H1 (cell line): ENCODE data around the gene ARHGEF6. TPM values are rescaled to one million over a fixed set of nuclear protein-coding genes. Genes with fewer than 3 reads are reported as not detected.

Experiments
- ATF2 ChIP-seq: IDR thresholded peaks from 2 replicates; pipeline ENCODE4 v1.6.1; 2012; ENCODE audit warnings: low read length, inconsistent platforms
- BCL11A ChIP-seq, 2 experiments: IDR thresholded peaks; one replicate each; pipeline ENCODE4 v1.6.1; 2011; ENCODE audit warnings: low read depth in 2 of 2, low read length in 2 of 2, mild to moderate bottlenecking in 2 of 2
- CBX5 ChIP-seq: fragments of 300-800, 300-1000 bp; sonication (generic); IDR thresholded peaks from 2 replicates; pipeline ENCODE4 v1.7.1; 2016; ENCODE audit warnings: antibody characterized with exemption, low read length, low read depth
- CHD2 ChIP-seq: IDR thresholded peaks from 2 replicates; pipeline ENCODE4 v1.6.1; 2012; ENCODE audit warnings: low read length, improper control_type of control experiment
- CHD7 ChIP-seq: fragments of 300-600 bp; sonication (generic); IDR thresholded peaks from 2 replicates; pipeline ENCODE4 v1.7.1; 2012; ENCODE audit warnings: low read length, moderate library complexity, mild to moderate bottlenecking, inconsistent platforms; ENCODE audit not compliant: insufficient replicate concordance
- EGR1 ChIP-seq: IDR thresholded peaks from 2 replicates; pipeline ENCODE4 v1.6.1; 2011; ENCODE audit warnings: low read depth, low read length, borderline replicate concordance
- KDM5A ChIP-seq: fragments of 200-600 bp; IDR thresholded peaks from 2 replicates; pipeline ENCODE4 v1.7.1; 2012; ENCODE audit warnings: mild to moderate bottlenecking, low read length, inconsistent platforms, mixed read lengths
- SIN3A ChIP-seq, 2 experiments: IDR thresholded peaks in 1 of 2; conservative IDR thresholded peaks in 1 of 2; 2 replicates each; pipeline ENCODE4 v1.6.1; 2011 to 2012; ENCODE audit warnings: low read length in 2 of 2, improper control_type of control experiment in 1 of 2, low read depth in 1 of 2, mild to moderate bottlenecking in 1 of 2
- SIRT6 ChIP-seq: IDR thresholded peaks from one replicate; pipeline ENCODE4 v1.7.1; 2012; ENCODE audit warnings: low read length, inconsistent platforms
- TCF12 ChIP-seq: IDR thresholded peaks from 2 replicates; pipeline ENCODE4 v1.6.1; 2011; ENCODE audit warnings: low read depth, mild to moderate bottlenecking, low read length
- polyA plus RNA-seq, 7 experiments: library from polyadenylated mRNA; depleted of rRNA in 3 of 7; stranded (reverse) in 5 of 7; unstranded in 2 of 7; fragments of >200 nt in 5 of 7; fragments of 200-250 nt in 2 of 7; gene quantifications; 1 replicate in 5 of 7; 2 replicates in 1 of 7; 4 replicates in 1 of 7; pipeline versions ENCODE4 v1.2.1 to v1.2.3, GENCODE V29; 2011 to 2013; ENCODE audit warnings: missing spikeins in 2 of 7, mixed read lengths in 2 of 7
- total RNA-seq: library from RNA; stranded (reverse); fragmentation: NEBNext Ultra II Directional; extraction: Animal tissue kit (Norgen Biotek cat#: 25700); gene quantifications from 2 replicates; pipeline ENCODE4 v1.2.1, GENCODE V29; 2021

Gene ARHGEF6
- total and polyA plus RNA-seq, 2 of the 8 experiments (the other 6 are each of a cell fraction or from before 2014, with no cell fraction given) = 3.6 to 3.7 TPM

GRCh38 chrX:136650811-136651210, 129.9 kb downstream of the ARHGEF6 start (continued):
- TF ChIP-seq CHD7 = no peak
- TF ChIP-seq CHD2 = no peak
- TF ChIP-seq TCF12 = no peak
- TF ChIP-seq BCL11A (IDR thresholded peaks at IDR 0.05; ENCODE audit: low read depth in 2 of 2, low read length in 2 of 2) = no peak
- TF ChIP-seq SIRT6 = no peak
- TF ChIP-seq CBX5 = no peak
- TF ChIP-seq ATF2 = no peak
- no peak for TF ChIP-seq SIN3A (conservative IDR thresholded peaks at IDR 0.05 in 1 of 2, IDR thresholded peaks at IDR 0.05 in 1 of 2; ENCODE audit: low read depth in 1 of 2, low read length in 2 of 2)
- TF ChIP-seq KDM5A = no peak
- TF ChIP-seq EGR1 = no peak
